GM19395 (cell line): ENCODE data around the gene EFNA1.

ENCODE experiments used
- ATAC-seq: cut with Tn5 transposase; IDR thresholded peaks from one replicate; pipeline ENCODE4 v1.9.1; 2021; ENCODE audit warnings: mild to moderate bottlenecking, moderate library complexity; ENCODE audit not compliant: unreplicated experiment

EFNA1 gene

DNA sequence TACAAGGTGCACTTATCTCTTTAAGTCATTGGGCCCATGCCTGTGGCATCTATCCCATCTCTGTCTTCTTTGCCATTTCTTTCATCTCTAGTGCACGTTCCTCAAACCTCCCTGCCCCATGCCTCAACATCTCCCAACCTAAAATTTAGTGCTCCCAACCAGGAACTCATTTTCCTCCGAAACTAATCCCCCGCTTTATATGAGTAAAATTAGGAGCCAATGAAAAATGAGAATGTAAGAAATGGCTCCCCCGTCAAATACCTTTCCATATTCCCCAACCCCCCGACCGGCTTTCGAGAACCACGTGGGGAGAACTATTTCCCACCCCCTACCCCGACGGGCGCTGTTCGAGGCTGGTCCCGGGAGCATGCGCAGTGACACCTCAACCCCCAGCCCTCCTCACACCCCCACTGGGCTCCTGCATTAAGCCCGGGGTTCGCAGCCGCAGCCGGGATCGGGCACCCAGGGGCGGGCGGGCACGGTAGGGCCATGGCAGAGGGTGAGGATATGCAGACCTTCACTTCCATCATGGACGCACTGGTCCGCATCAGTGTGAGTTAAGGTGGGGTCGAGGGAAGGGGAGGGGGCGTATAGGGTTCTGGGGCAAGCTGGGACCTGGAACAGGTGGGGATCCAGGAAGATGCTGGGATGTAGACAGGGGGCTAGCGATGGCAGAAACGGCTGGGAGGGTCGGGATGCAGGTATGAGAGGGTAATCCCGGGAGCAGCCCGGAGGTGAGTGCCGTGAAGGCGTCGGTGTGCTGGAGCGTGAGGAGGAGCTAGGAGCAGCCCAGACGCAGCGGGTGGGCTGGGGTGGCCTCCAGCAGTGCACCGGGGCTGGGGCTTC lies 46.0 kb downstream of the EFNA1 start, which contains the start of gene TRIM46:
Gene TRIM46 (plus strand): TSS at position 372 of the 846 bp plus-strand sequence. CDS start 118 bp downstream, at position 490.
- ATAC-seq = no peak

DNA sequence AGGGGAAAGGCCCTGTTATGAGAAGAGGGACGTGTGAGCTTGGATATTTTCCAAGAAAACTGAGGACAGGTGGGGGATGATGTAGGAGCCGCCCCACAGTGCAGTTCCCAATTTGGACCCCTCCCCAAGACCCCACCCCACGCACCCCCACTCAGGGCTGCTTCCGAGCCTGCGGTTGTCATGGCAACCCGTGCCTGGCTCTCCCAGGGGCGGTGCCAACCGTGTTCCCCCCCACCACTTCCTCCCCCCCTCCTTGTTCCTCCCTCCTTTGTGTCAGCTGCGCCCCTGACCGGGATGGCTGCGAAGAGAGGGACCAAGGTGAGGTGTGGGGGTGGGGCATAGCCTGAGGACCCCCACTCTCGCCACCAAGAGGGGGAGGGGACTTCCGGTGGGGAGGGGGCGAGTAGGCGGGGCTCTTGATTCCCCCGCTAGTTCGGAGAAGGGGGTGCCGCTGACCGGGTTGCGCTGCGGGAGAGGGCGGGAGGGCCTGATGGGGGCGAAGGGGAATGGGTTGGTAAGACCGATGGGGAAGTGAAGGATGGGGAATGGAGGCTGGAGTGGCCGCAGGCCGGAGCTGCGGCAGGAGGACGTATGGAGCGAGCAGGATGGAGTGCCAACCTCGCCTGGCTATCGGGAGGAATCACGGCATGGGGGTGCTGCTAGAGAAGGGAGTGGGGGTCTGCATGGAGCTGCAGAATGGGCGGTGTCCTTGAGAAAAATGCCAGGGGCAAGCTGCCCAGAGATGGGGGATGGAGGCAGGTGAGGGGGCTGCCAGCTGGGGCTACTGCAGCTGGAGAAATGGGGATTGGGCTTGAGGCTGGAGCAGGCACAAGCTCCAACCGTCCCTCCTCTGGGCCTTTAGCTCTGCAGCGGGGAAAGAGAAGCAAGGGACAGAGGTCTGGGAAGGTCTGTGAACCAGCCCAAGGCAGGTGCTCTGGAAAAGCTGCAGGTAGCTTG lies 46.9 kb downstream of the EFNA1 start:
- no peak for ATAC-seq

DNA sequence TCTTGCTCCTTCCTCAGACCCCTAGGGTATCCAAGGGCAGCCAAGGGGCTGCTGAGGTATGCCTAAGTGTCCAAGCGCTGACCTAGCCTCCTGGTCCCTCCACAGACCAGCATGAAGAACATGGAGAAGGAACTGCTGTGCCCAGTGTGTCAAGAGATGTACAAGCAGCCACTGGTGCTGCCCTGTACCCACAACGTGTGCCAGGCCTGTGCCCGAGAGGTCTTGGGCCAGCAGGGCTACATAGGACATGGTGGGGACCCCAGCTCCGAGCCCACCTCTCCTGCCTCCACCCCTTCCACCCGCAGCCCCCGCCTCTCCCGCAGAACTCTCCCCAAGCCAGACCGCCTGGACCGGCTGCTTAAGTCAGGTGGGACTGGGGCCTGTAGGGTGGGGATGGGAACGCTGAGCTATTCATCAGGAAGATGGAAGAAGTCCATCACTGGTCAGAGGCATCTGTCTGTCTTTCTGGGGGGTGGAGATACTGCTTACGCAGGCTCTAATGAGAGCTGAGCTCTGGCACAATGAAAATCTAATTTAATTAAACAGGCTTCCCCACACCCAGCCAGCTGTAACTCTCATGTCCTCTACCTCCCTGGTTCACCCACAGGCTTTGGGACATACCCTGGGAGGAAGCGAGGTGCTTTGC lies 47.7 kb downstream of the EFNA1 start:
- no peak for ATAC-seq

DNA sequence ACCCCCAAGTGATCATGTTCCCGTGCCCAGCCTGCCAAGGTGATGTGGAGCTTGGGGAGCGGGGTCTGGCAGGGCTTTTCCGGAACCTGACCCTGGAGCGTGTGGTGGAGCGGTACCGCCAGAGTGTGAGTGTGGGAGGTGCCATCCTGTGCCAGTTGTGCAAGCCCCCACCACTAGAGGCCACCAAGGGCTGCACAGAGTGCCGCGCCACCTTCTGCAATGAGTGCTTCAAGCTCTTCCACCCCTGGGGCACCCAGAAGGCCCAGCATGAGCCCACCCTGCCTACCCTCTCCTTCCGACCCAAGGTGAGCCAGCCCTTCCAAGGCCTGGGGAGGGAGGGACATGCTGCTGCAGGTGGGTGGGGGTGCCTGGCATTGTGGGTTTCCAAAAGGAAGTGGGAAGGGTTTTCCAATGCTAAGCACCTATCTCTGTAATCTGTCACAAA lies 48.3 kb downstream of the EFNA1 start:
- ATAC-seq = no peak

DNA sequence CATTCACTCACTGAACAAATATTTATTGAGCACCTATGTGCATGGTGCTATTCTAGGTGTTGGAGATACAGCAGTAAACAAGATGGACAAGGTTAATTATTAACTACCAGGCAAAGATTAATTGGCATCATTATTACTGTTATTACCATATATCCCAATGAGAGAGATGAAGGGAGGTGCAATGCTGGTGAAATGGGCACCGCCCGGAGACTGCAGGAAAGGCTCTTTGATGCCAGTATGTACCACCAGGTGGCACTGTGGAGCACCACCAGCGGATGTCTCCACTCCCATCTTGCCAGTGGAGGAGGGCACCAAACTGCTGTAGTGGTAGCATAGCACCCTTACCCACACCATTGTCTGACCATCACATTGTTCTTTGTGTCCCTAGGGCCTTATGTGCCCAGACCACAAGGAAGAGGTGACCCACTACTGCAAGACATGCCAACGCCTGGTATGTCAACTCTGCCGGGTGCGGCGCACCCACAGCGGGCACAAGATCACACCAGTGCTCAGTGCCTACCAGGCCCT lies 48.9 kb downstream of the EFNA1 start:
- no peak for ATAC-seq

DNA sequence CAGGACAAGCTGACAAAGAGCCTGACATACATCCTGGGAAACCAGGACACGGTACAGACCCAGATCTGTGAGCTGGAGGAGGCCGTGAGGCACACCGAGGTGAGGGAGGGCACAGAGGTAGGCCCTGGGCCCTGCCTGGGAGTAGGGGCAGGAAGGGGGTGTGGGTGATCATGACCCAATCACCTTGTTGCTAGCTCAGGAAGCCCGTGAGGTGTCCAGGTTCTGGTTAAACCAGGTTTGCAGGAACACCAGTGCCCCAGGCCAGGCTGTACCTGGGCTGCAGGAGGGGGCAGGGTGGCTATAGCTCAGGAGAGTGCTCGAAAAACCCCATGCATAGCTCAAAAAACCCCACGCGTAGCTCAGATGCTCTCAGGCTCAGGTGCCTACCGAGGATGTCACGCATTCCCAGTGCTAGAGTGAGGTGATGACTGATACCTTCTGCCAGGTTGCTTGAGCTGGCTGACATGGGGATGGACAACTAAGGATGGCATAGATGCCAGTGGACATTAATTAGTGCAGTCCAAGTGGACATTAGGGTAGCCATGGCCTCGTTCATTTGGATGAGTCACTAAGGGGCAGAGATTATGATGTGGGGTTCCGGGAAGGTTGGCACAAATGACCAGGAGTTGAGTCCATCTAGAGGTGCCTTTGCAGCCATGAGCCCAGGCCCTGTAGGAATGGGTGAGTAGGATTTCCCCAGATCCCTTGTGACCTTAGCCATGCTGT lies 49.7 kb downstream of the EFNA1 start:
- ATAC-seq = no peak

DNA sequence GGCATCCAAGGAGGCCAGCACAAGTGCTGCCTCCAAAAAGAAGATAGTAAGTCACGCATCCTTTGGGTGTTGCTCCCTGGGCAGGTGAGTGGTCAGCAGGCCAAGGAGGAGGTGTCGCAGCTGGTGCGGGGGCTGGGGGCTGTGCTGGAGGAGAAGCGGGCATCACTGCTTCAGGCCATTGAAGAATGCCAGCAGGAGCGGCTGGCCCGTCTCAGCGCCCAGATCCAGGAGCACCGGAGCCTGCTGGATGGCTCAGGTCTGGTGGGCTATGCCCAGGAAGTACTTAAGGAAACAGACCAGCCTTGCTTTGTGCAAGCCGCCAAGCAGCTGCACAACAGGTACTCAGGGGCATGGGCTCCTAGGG lies 50.2 kb downstream of the EFNA1 start:
- no peak for ATAC-seq

DNA sequence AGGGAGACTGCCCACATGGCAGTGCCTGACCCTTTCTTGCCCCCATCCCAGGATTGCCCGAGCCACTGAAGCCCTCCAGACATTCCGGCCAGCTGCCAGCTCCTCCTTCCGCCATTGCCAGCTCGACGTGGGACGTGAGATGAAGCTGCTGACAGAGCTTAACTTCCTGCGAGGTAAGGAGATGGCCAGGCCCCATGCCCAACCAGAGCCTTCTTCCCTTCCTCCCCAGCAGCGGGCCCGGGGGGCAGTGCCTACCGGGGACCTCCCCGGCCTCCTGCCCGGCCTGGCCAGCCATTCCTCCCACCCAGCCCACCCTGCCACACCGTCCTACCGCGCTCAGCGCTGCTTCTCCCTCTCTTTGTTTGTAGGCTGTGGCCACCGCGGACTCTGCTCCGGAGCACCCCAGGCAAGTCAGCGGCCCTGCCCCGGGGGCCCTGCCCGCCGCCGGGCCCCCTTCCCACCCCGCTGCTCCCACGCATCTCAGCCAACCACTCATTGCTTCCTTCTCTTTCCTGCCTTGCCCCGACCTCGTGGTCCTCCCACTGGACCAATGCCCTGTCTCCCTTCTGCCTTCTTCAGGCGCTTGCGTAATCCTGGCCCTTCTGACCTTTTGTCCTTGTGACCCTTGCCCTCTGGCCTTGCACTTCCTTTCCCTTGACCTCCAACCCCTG lies 50.9 kb downstream of the EFNA1 start:
- ATAC-seq = no peak

DNA sequence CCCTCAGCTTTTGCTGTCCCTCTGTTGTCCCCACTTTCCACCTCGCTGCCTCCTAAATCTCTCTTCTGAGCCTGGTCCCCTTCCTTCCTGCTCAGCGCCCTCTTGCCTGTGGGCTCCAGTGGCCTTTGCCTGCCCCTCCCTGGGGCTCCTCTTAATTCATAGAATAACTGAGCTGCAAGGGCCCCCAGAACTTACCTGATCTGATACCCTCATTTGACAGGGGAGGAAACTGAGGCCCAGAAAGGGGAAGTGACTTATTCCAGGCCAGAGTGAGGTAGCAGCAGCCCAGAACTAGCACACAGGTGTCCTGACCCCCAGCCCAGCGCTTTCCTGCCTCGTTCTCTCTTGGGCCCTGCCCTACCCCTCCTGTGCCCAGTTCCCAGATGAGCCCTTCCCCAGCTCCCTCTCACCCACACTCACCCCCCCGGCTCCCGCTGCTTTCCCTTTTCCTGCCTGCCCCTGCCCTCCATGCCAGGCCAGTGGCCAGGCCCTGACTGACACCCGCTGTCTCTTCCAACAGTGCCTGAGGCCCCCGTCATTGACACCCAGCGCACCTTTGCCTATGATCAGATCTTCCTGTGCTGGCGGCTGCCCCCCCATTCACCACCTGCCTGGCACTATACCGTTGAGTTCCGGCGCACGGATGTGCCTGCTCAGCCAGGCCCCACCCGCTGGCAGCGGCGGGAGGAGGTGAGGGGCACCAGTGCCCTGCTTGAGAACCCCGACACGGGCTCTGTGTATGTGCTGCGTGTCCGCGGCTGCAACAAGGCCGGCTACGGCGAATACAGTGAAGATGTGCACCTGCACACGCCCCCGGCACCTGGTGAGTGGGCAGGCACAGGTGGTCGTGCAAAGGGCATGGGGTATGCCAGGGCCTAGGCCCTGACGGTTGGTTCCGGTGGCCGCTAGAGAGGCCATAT lies 51.7 kb downstream of the EFNA1 start:
- ATAC-seq = no peak

DNA sequence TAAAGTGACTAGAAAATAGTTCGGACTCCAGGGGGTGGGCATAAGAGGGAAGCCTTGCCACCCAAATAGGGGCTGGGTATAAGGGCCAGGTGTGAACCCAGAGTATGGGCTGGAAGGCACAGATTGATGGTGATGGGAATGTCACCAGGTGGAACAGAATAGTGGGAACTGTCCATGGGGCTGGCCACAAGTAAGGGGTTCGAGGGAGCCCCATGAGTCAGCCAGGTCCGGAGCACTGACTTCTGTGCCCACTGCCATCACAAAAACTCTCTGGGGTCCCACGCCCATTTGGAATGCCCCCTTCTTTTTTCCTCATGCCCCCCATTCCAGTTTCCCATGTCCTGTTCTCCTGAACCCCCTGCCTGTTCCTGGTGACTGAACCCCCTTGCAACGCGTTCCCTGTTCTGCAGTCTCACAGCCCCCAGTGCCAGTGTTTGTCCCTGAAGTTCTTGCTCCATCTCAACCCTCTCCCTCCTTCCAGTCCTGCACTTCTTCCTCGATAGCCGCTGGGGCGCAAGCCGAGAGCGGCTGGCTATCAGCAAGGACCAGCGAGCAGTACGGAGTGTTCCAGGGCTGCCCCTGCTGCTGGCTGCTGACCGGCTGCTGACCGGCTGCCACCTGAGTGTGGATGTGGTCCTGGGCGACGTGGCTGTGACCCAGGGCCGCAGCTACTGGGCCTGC lies 53.8 kb downstream of the EFNA1 start:
- ATAC-seq = no peak

DNA sequence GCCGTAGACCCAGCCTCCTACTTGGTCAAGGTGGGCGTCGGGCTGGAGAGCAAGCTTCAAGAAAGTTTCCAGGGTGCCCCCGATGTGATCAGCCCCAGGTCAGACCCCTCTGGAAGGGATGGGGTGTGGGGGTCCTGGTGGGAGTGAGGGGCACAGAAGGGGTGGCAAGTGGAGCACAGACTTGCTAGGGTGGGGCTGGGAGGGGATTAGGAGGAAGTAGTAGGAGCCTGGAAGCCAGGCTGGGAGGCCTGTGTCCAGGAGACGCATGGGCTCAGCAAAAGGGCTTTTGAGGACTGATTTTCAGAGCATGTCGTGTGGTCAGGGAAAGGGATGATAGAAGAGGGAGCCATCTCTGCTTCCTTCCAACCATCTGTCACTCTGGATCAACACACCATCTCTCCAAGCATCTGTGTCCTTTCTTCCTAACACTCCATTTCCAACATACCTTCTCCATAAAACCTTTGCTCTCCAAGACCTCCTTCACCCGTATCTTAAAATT lies 54.4 kb downstream of the EFNA1 start:
- no peak for ATAC-seq

DNA sequence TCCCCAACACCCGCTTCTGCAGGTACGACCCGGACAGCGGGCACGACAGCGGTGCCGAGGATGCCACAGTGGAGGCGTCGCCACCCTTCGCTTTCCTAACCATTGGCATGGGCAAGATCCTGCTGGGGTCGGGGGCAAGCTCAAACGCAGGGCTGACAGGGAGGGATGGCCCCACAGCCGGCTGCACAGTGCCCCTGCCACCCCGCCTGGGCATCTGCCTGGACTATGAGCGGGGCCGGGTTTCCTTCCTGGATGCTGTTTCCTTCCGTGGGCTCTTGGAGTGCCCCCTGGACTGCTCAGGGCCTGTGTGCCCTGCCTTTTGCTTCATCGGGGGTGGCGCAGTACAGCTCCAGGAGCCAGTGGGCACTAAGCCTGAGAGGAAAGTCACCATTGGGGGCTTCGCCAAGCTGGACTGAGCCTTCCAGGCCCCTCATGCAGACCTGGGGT lies 56.1 kb downstream of the EFNA1 start:
- no peak for ATAC-seq

DNA sequence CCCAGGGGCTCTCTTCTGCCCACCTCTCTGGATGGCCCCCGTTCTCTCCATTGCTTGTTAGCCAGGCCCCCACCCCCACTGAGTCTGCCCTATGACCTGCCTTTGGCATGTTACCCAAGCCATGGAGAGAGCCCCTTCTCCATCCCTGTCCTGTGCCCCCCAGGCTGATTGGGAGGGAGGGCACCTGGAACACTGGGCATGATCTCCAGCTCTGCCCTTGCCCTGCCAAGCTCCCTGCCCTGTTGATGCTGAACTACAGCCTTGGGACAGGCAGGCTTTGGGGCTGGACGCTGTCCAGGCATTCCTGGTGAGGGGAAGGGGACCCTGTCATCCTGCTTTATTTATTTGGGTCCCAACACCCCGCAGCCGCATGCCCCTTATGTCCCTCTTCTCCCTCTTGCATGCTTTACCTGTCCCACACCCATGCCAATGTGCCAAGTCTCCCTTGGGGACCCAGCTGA lies 56.7 kb downstream of the EFNA1 start:
- ATAC-seq = no peak
